Caco-2 (cell line): Measurements from ENCODE around the gene PTH1R. TPM values are rescaled to one million over a fixed set of nuclear protein-coding genes. Genes with fewer than 3 reads are reported as not detected.

Source experiments
- BruUV-seq: library from RNA; stranded (reverse); fragments of 400-500 nt; replicated peaks from 2 replicates; lab custom pipeline; 2021; lab: Mats Ljungman, UMichigan
- CTCF ChIA-PET: fragments of 300-600 bp; sonication (Branson Sonifier 250); formaldehyde crosslinking; loops from one replicate; lab custom pipeline; 2022; ENCODE audit warnings: antibody characterized with exemption; lab: Charles Lee
- POLR2A ChIA-PET: fragments of 300-600 bp; sonication (Branson Sonifier 250); formaldehyde crosslinking; loops from one replicate; lab custom pipeline; 2022; ENCODE audit warnings: antibody characterized with exemption; lab: Charles Lee
- DNase-seq, 2 experiments: peaks; one replicate each; pipeline versions ENCODE4 v3.0.0 to v3.0.0-alpha.2; 2020 to 2022
- H3K27me3 ChIP-seq: replicated peaks from 2 replicates; pipeline ENCODE4 v1.6.0; 2011; ENCODE audit warnings: low read length; ENCODE audit not compliant: control insufficient read depth, insufficient read depth
- H3K36me3 ChIP-seq: 2 replicates; pipeline ENCODE4 v1.5.1; 2011; ENCODE audit warnings: low read length; ENCODE audit not compliant: control insufficient read depth, insufficient read depth
- H3K4me1 ChIP-seq: fragments of 250-450 bp; sonication (Bioruptor Pico); 2 replicates; pipeline ENCODE4 v1.5.1; 2020; ENCODE audit warnings: mild to moderate bottlenecking
- H3K4me3 ChIP-seq: 2 replicates; pipeline ENCODE4 v1.5.1; 2011; ENCODE audit warnings: low read depth, mild to moderate bottlenecking, control low read depth, low read length
- H3K9me3 ChIP-seq: fragments of 250-450 bp; sonication (Bioruptor Pico); 2 replicates; pipeline ENCODE4 v1.5.1; 2020; ENCODE audit warnings: mild to moderate bottlenecking, moderate library complexity
- H3K27ac Mint-ChIP-seq: one replicate; pipeline ENCODE4 v1.8.0; 2022; ENCODE audit warnings: mixed read lengths; ENCODE audit not compliant: unreplicated experiment
- H3K27me3 Mint-ChIP-seq: one replicate; pipeline ENCODE4 v1.8.0; 2022; ENCODE audit warnings: mixed read lengths; ENCODE audit not compliant: insufficient read depth, unreplicated experiment
- H3K36me3 Mint-ChIP-seq: one replicate; pipeline ENCODE4 v1.8.0; 2022; ENCODE audit warnings: mild to moderate bottlenecking, mixed read lengths; ENCODE audit not compliant: insufficient read depth, unreplicated experiment
- H3K4me1 Mint-ChIP-seq: one replicate; pipeline ENCODE4 v1.8.0; 2022; ENCODE audit warnings: low read depth, mixed read lengths; ENCODE audit not compliant: unreplicated experiment
- H3K4me3 Mint-ChIP-seq: one replicate; pipeline ENCODE4 v1.8.0; 2022; ENCODE audit warnings: mild to moderate bottlenecking, moderate library complexity, mixed read lengths; ENCODE audit not compliant: unreplicated experiment
- H3K9me3 Mint-ChIP-seq: one replicate; pipeline ENCODE4 v1.8.0; 2022; ENCODE audit warnings: mixed read lengths; ENCODE audit not compliant: unreplicated experiment
- intact Hi-C: fragments of 100-400 bp; cut with micrococcal nuclease; formaldehyde crosslinking; loops from one replicate; pipeline ENCODE4 v1.10.0; 2022; ENCODE audit not compliant: unreplicated experiment
- total RNA-seq: library from RNA; stranded (reverse); gene quantifications from 2 replicates; pipeline ENCODE4 v1.2.3, GENCODE V29; 2022
- TF ChIP-seq, protein P1 (sequence below), 2 experiments: fragments of 200-600 bp in 1 of 2; IDR thresholded peaks; 1 replicate in 1 of 2; 2 replicates in 1 of 2; pipeline versions ENCODE4 v1.5.1 to v1.8.0; 2011 to 2022; ENCODE audit warnings: antibody characterized with exemption in 1 of 2, control low read depth in 1 of 2, inconsistent platforms in 1 of 2, low read depth in 1 of 2, low read length in 1 of 2, mild to moderate bottlenecking in 1 of 2, moderate library complexity in 1 of 2; ENCODE audit not compliant: insufficient read depth in 1 of 2, severe bottlenecking in 1 of 2, unreplicated experiment in 1 of 2

Gene PTH1R
- total RNA-seq, 1 experiment from 2014 or later = 5.1 TPM

GRCh38 chr3:46950177-46950576 is 72.7 kb downstream of the PTH1R start:
- H3K36me3 Mint-ChIP-seq = peaks cover 44% of the 10 kb centered on the region

GRCh38 chr3:46950650-46951241 is 73.2 kb downstream of the PTH1R start:
- Mint-ChIP-seq H3K4me3 (no peak overlapping the region), H3K27me3 (no peaks in the 10 kb centered on the region), H3K9me3 (no peaks in the 10 kb centered on the region), H3K27ac (no peak overlapping the region), H3K36me3 (peaks cover 42% of the 10 kb centered on the region), H3K4me1 (peaks cover 52% of the 10 kb centered on the region)
- peaks cover 3% of the 10 kb centered on the region; the same call in 1 of the 2 replicates for H3K36me3 ChIP-seq
- BruUV-seq = no TSS peak
- no peaks in the 10 kb centered on the region for H3K9me3 ChIP-seq
- peaks cover 45% of the 10 kb centered on the region for H3K4me1 ChIP-seq
- POLR2A ChIA-PET = interaction anchor here (0.6 kb wide), 1 partner anchor 26 kb away, joined by 5 read pairs; no protein-coding TSS in a partner anchor
- TF ChIP-seq, protein P1, sequence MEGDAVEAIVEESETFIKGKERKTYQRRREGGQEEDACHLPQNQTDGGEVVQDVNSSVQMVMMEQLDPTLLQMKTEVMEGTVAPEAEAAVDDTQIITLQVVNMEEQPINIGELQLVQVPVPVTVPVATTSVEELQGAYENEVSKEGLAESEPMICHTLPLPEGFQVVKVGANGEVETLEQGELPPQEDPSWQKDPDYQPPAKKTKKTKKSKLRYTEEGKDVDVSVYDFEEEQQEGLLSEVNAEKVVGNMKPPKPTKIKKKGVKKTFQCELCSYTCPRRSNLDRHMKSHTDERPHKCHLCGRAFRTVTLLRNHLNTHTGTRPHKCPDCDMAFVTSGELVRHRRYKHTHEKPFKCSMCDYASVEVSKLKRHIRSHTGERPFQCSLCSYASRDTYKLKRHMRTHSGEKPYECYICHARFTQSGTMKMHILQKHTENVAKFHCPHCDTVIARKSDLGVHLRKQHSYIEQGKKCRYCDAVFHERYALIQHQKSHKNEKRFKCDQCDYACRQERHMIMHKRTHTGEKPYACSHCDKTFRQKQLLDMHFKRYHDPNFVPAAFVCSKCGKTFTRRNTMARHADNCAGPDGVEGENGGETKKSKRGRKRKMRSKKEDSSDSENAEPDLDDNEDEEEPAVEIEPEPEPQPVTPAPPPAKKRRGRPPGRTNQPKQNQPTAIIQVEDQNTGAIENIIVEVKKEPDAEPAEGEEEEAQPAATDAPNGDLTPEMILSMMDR (IDR thresholded peaks at IDR 0.05; ENCODE audit: insufficient read depth in 1 of 2, low read depth in 1 of 2, low read length in 1 of 2, severe bottlenecking in 1 of 2, unreplicated experiment in 1 of 2) = no peak
- CTCF ChIA-PET = no interaction called here
- DNase-seq = no peak
- H3K4me3 ChIP-seq = no peak overlapping the region
- no peaks in the 10 kb centered on the region for H3K27me3 ChIP-seq
- intact Hi-C loops = no loop called here

More at GRCh38 chr3:46950177-46950576, 72.7 kb downstream of the PTH1R start:
- no peak overlapping the region for H3K4me3 ChIP-seq
- ChIA-PET CTCF (interaction anchor here (0.7 kb wide), 1 partner anchor 391 kb away, joined by 4 read pairs; no protein-coding TSS in a partner anchor), POLR2A (no interaction called here)
- TF ChIP-seq, protein P1 (IDR thresholded peaks at IDR 0.05; ENCODE audit: insufficient read depth in 1 of 2, low read depth in 1 of 2, low read length in 1 of 2, severe bottlenecking in 1 of 2, unreplicated experiment in 1 of 2) = no peak
- H3K36me3 ChIP-seq = peaks cover 3% of the 10 kb centered on the region; the same call in 1 of the 2 replicates
- Mint-ChIP-seq H3K9me3 (no peaks in the 10 kb centered on the region), H3K4me3 (no peak overlapping the region), H3K27ac (peak overlapping the region; percentile 64), H3K27me3 (no peaks in the 10 kb centered on the region), H3K4me1 (peaks cover 50% of the 10 kb centered on the region)
- no peaks in the 10 kb centered on the region for H3K9me3 ChIP-seq
- intact Hi-C loops = no loop called here
- no peak for DNase-seq
- no TSS peak for BruUV-seq
- peaks cover 45% of the 10 kb centered on the region for H3K4me1 ChIP-seq
- H3K27me3 ChIP-seq = no peaks in the 10 kb centered on the region

DNA sequence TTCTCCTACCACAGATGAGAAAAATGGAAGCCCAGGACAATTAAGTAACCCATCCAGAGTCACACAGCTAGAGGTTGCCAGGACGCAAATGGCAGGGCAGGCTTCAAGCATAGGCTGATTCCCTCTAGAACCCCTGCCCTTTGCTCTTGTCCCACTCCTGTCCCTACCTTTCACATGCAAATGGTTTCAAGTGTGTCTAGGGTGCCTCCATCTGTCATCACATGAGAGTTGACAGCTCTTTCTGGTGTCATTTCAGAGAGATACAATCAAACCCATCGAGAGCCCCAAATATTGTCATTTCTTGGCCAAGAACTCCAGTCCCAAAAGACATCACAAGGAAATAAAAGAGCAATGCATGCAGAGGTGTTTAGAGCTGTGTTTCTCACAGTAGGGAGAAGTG is 75.3 kb downstream of the PTH1R start:
- Mint-ChIP-seq H3K4me3 (no peak overlapping the region), H3K9me3 (no peaks in the 10 kb centered on the region), H3K4me1 (peaks cover 34% of the 10 kb centered on the region), H3K27me3 (no peaks in the 10 kb centered on the region), H3K27ac (no peak overlapping the region), H3K36me3 (peaks cover 41% of the 10 kb centered on the region)
- no TSS peak for BruUV-seq
- no peaks in the 10 kb centered on the region for H3K36me3 ChIP-seq
- no peak for DNase-seq
- no peak overlapping the region for H3K4me3 ChIP-seq
- intact Hi-C loops = no loop called here
- POLR2A ChIA-PET = no interaction called here
- peaks cover 44% of the 10 kb centered on the region for H3K4me1 ChIP-seq
- no peaks in the 10 kb centered on the region for H3K9me3 ChIP-seq
- no peaks in the 10 kb centered on the region for H3K27me3 ChIP-seq
- TF ChIP-seq, protein P1 (IDR thresholded peaks at IDR 0.05; ENCODE audit: insufficient read depth in 1 of 2, low read depth in 1 of 2, low read length in 1 of 2, severe bottlenecking in 1 of 2, unreplicated experiment in 1 of 2) = no peak
- CTCF ChIA-PET = no interaction called here

Other genes with a start within 250 kb of the PTH1R start
- gene ALS2CL, start 184.0 kb upstream of the PTH1R start, total RNA-seq = 11.2 and 15.2 TPM in 2 replicates
- gene TMIE, start 176.3 kb upstream of the PTH1R start, total RNA-seq = not detected in 2 replicates
- gene PRSS50, start 159.9 kb upstream of the PTH1R start, total RNA-seq = not detected in 2 replicates
- gene MYL3, start 14.3 kb upstream of the PTH1R start, total RNA-seq = 13.0 and 13.8 TPM in 2 replicates
- gene CCDC12, start 99.0 kb downstream of the PTH1R start, total RNA-seq = 52.7 and 60.8 TPM in 2 replicates
- 62.4 and 76.9 TPM in 2 replicates for gene NBEAL2, start 101.9 kb downstream of the PTH1R start, total RNA-seq